NCI-H82 treated with DMSO at 0.1 percent for 48 hours (cell line): ENCODE measurements around the gene MAPK8.
"Not testable (repeated sequence)": the region's sequence is repeated elsewhere in the genome, so short reads cannot be mapped to it uniquely, and the experiment has no call there.

Experiments used
- DNase-seq: peaks from one replicate; lab custom pipeline; 2025; ENCODE audit not compliant: unreplicated experiment; lab: John Stamatoyannopoulos, UW

Gene MAPK8

GRCh38 chr10:48333856-48334255 is 27.4 kb downstream of the MAPK8 start:
- DNase-seq, result no peak

- no peak for DNase-seq
These were observed 29.3 kb downstream of the MAPK8 start for GRCh38 chr10:48335788-48336187.

- no peak for DNase-seq
These were observed 30.6 kb downstream of the MAPK8 start for GRCh38 chr10:48336978-48337599.

- DNase-seq, result no peak
These were observed 34.3 kb downstream of the MAPK8 start for GRCh38 chr10:48340734-48341133.

- DNase-seq, result peak; percentile 32
These were observed 36.6 kb downstream of the MAPK8 start for GRCh38 chr10:48343106-48343505.

GRCh38 chr10:48343921-48344598 is 37.6 kb downstream of the MAPK8 start:
- no peak for DNase-seq

- not testable (repeated sequence) for DNase-seq
These were observed 39.8 kb downstream of the MAPK8 start for GRCh38 chr10:48346248-48346647.

GRCh38 chr10:48347539-48347938 is 41.1 kb downstream of the MAPK8 start:
- DNase-seq, result not testable (repeated sequence)

GRCh38 chr10:48347943-48348342 is 41.5 kb downstream of the MAPK8 start:
- not testable (repeated sequence) for DNase-seq

GRCh38 chr10:48353246-48353645 is 46.8 kb downstream of the MAPK8 start:
- DNase-seq, result no peak

- no peak for DNase-seq
These were observed 51.2 kb downstream of the MAPK8 start for GRCh38 chr10:48357631-48358030.

GRCh38 chr10:48358162-48358561 is 51.7 kb downstream of the MAPK8 start:
- DNase-seq, result no peak

GRCh38 chr10:48358838-48359237 is 52.4 kb downstream of the MAPK8 start:
- no peak for DNase-seq

GRCh38 chr10:48361176-48361575 is 54.7 kb downstream of the MAPK8 start:
- no peak for DNase-seq

- DNase-seq, result peak; percentile 10
These were observed 57.3 kb downstream of the MAPK8 start for GRCh38 chr10:48363617-48364355.

- no peak for DNase-seq
These were observed 58.4 kb downstream of the MAPK8 start for GRCh38 chr10:48364659-48365405.

- DNase-seq, result no peak
These were observed 59.2 kb downstream of the MAPK8 start for GRCh38 chr10:48365668-48366067.

GRCh38 chr10:48366261-48366660 is 59.8 kb downstream of the MAPK8 start:
- DNase-seq, result no peak

- DNase-seq, result no peak
These were observed 63.0 kb downstream of the MAPK8 start for GRCh38 chr10:48369501-48369900.

GRCh38 chr10:48377751-48378530 is 71.5 kb downstream of the MAPK8 start:
- DNase-seq, result no peak

GRCh38 chr10:48378675-48379074 is 72.2 kb downstream of the MAPK8 start:
- no peak for DNase-seq
